Right lobe of liver (tissue), 6 donors: ENCODE measurements around the gene SGK2. TPM values are rescaled to one million over a fixed set of nuclear protein-coding genes. Genes with fewer than 3 reads are reported as not detected.
"Not testable (repeated sequence)": the region's sequence is repeated elsewhere in the genome, so short reads cannot be mapped to it uniquely, and the experiment has no call there.

Experiments
- ATAC-seq, 4 donors: fragments of 200-7000 bp; cut with Tn5 transposase; one replicate each; pipeline ENCODE4 v1.9.1; 2020; ENCODE audit warnings: mild to moderate bottlenecking in 4 of 4, moderate library complexity in 4 of 4
- DNase-seq, 3 donors: peaks; one replicate each; pipeline ENCODE4 v3.0.0-alpha.2; 2020
- H3K27ac ChIP-seq, 3 donors: fragments of 200-600 bp; one replicate each; pipeline ENCODE4 v1.8.0; 2022
- H3K27me3 ChIP-seq, 2 donors: fragments of 200-600 bp; one replicate each; pipeline ENCODE4 v1.8.0; 2022
- H3K36me3 ChIP-seq, 4 donors: fragments of 200-600 bp; sonication (generic) in 1 of 4; one replicate each; pipeline versions ENCODE4 v1.5.1 to v1.8.0; 2017 to 2022; ENCODE audit warnings: control low read depth in 1 of 4
- H3K4me1 ChIP-seq, 4 donors: fragments of 200-600 bp; sonication (generic) in 1 of 4; one replicate each; pipeline versions ENCODE4 v1.5.1 to v1.8.0; 2017 to 2022; ENCODE audit warnings: control low read depth in 1 of 4
- H3K4me3 ChIP-seq, 3 donors: fragments of 200-600 bp; one replicate each; pipeline ENCODE4 v1.8.0; 2022
- H3K9me3 ChIP-seq, 4 donors: fragments of 200-600 bp; sonication (generic) in 1 of 4; one replicate each; pipeline versions ENCODE4 v1.5.1 to v1.8.0; 2017 to 2022; ENCODE audit warnings: control low read depth in 1 of 4
- CTCF ChIP-seq, 4 donors: fragments of 200-600 bp in 3 of 4; fragments of 450-650 bp in 1 of 4; IDR thresholded peaks; one replicate each; pipeline versions ENCODE4 v1.5.1 to v1.8.0; 2016 to 2022; ENCODE audit warnings: antibody characterized with exemption in 4 of 4, mild to moderate bottlenecking in 2 of 4
- POLR2A ChIP-seq: fragments of 450-650 bp; IDR thresholded peaks from one replicate; pipeline ENCODE4 v1.6.1; 2017; ENCODE audit warnings: antibody characterized with exemption, mild to moderate bottlenecking
- WGBS: methylation state at CpG from one replicate; pipeline ENCODE4 v1.1.6; 2018; ENCODE audit warnings: low coverage, low lambda C conversion rate; ENCODE audit not compliant: insufficient coverage; ENCODE audit errors: missing lambda C conversion rate; 5-methylcytosine and 5-hydroxymethylcytosine counted together
- intact Hi-C, 2 donors: fragments of 100-400 bp; cut with DNase I; formaldehyde crosslinking; loops; one replicate each; pipeline versions ENCODE4 v1.11.2 to v1.14.1; 2022
- total RNA-seq, 6 experiments: library from RNA; depleted of rRNA in 2 of 6; stranded (reverse); fragments of >200 nt in 2 of 6; fragmentation: NEBNext Ultra II Directional in 3 of 6; extraction: Animal tissue kit (Norgen Biotek cat#: 25700) in 3 of 6; gene quantifications; one replicate each; pipeline versions ENCODE4 v1.1.0 to v1.2.4, GENCODE V29; 2016 to 2023
- donor health status: DM: no; HTN: yes; CAD: no.
- donor health status: DM: no; HTN: no; CAD: no.
- donor health status: DM: no; HTN: no; CAD: no.
- donor health status: DM: no; HTN: yes; CAD: no.
- donor health status: DM: no; HTN: yes; CAD: no.

SGK2 gene
- total RNA-seq, 6 experiments from 2014 or later: 47.3 to 80.2 (median 66.9) TPM

DNA sequence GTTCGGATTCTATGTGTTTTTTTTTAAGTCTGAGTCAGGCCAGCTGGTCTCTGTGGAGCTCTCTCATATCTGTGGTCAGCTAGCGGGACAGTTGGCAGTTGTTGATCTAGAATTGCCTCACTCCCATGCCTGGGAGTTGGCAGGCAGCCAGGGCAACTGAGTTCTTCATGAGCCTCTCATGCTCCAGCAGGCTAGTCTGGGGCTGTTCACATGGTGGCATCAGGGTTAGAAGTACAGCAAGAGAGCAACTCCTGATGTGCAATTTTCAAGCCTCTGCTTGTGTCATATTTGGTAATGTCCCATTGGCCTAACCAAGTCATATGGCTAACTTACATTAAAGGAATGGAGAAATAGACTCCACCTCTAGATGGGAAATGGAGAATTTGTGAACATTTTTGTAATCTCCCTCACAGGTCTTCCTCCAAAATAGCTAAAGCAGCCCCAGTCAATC, 25.2 kb downstream of the SGK2 start:
- Histone ChIP-seq H3K9me3 (no peaks in the 10 kb centered on the region), H3K4me1 (peaks cover 0 to 28% (median 4%) of the 10 kb centered on the region in 4 donors), H3K36me3 (peaks cover 0 to 68% (median 16%) of the 10 kb centered on the region in 4 donors), H3K4me3 (no peak overlapping the region), H3K27me3 (no peaks in the 10 kb centered on the region), H3K27ac (peak overlapping the region in 1 of 3 donors; percentile 31)
- 13% methylated on average over 2 of the region's 2 CpGs for WGBS
- no peak for TF ChIP-seq POLR2A
- no peak for TF ChIP-seq CTCF (IDR thresholded peaks at IDR 0.05)
- intact Hi-C loops: no loop called here
- ATAC-seq (peak; percentile 77 to 92 (median 84)), DNase-seq (peak; percentile 85 to 88 (median 86))

DNA sequence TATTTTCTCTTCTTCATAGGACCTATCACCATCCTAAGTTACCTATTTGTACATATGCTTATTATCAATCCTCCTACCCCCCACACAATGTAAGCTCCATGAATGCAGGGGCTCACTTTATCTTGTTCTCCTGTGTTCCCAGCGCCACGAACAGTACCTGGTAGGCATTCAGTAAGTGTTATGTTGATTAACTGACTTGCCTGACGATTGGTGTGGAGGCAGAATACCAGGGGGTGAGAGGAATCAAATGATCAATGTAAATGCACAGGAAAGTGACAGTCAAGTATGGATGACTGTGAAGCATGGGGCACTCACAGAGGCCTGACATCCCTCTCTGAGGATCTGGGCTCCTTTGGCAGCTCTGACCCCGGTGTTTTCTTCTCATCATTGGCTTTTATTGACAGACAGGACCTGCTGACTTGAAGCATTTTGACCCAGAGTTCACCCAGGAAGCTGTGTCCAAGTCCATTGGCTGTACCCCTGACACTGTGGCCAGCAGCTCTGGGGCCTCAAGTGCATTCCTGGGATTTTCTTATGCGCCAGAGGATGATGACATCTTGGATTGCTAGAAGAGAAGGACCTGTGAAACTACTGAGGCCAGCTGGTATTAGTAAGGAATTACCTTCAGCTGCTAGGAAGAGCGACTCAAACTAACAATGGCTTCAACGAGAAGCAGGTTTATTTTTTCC, 25.8 kb downstream of the SGK2 start:
- H3K27me3 ChIP-seq: no peaks in the 10 kb centered on the region
- no peak for DNase-seq
- WGBS: 60% methylated on average over 5 of the region's 7 CpGs

DNA sequence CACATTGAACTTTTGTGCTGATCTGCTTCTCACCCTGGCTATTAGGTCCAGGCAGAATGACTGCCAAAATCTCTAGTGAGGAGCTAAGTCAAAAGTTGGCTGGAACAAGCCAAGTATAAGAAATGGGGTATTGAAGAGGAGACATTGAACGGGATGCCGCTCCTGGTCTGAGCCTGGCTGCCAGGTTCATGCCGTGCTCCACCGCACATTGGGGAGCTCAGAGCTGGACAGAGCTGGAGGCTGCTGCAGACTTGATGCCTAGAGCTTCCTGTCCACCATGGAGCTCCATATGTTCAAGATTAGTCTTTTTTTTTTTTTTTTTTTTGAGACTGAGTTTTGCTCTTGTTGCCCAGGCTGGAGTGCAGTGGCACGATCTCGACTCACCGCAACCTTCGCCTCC, 27.8 kb downstream of the SGK2 start:
- 86% methylated on average over 7 of the region's 8 CpGs for WGBS
- H3K4me3 ChIP-seq: no peak overlapping the region
- intact Hi-C loops: no loop called here
- H3K9me3 ChIP-seq: no peaks in the 10 kb centered on the region
- H3K4me1 ChIP-seq: peaks cover 0 to 47% (median 4%) of the 10 kb centered on the region in 4 donors
- H3K27me3 ChIP-seq: no peaks in the 10 kb centered on the region
- no peak overlapping the region for H3K27ac ChIP-seq
- TF ChIP-seq POLR2A (no peak), CTCF (IDR thresholded peaks at IDR 0.05) (no peak)
- DNase-seq: no peak
- H3K36me3 ChIP-seq: peaks cover 0 to 51% (median 9%) of the 10 kb centered on the region in 4 donors
- ATAC-seq: no peak

More for the DNA sequence above, 25.8 kb downstream of the SGK2 start:
- no peaks in the 10 kb centered on the region for H3K9me3 ChIP-seq
- intact Hi-C loops: no loop called here
- H3K4me3 ChIP-seq: no peak overlapping the region
- H3K36me3 ChIP-seq: peaks cover 0 to 68% (median 15%) of the 10 kb centered on the region in 4 donors
- H3K27ac ChIP-seq: no peak overlapping the region
- peaks cover 0 to 34% (median 4%) of the 10 kb centered on the region in 4 donors for H3K4me1 ChIP-seq
- no peak for TF ChIP-seq POLR2A
- no peak for TF ChIP-seq CTCF (IDR thresholded peaks at IDR 0.05)
- peak in 2 of 4 donors; percentile 14 to 48 for ATAC-seq

DNA sequence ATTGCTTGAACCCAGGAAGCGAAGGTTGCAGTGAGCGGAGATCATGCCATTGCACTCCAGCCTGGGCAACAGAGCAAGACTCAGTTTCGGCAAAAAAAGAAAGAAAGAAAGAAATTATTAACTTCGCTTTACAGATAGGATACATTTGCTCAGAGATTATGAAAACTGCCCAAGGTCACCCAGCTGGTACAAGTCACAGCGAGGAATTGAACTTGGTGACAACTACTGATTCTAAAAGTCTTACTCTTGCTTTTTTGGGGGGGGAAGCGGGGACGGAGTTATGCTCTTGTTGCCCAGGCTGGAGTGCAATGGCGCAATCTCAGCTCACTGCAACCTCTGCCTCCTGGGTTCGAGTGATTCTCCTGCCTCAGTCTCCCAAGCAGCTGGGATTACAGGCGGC, 29.7 kb downstream of the SGK2 start:
- Histone ChIP-seq H3K36me3 (peaks cover 0 to 33% (median 9%) of the 10 kb centered on the region in 4 donors), H3K4me1 (peaks cover 0 to 50% (median 2%) of the 10 kb centered on the region in 4 donors)
- H3K27me3 ChIP-seq, H3K27ac ChIP-seq, H3K4me3 ChIP-seq, DNase-seq, ATAC-seq, intact Hi-C loops, H3K9me3 ChIP-seq: not testable (repeated sequence)
- 69% methylated on average over 7 of the region's 10 CpGs for WGBS

DNA sequence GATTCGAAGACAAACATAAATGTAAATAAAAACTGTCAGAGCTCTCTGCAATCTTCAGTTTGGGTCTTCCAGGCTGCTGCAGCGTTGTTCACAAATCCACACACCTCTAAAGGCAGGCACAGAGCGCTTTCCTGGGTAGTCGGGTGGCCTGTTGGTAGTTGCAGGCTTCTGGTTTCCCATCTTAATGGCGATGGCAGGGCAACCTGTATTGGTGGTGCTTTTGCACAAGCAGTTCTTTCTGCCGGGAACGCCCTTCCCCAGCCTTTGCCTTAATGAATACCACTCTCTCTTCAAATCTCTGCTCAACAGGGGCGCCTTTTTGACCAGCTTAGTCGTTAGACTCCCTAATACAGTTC, 31.2 kb downstream of the SGK2 start:
- peaks cover 0 to 38% (median 0%) of the 10 kb centered on the region in 4 donors for H3K4me1 ChIP-seq
- peak in 1 of 3 donors; percentile 50 for DNase-seq
- H3K36me3 ChIP-seq: peaks cover 0 to 23% (median 4%) of the 10 kb centered on the region in 4 donors
- H3K27me3 ChIP-seq: no peaks in the 10 kb centered on the region
- intact Hi-C loops: no loop called here
- H3K9me3 ChIP-seq: no peaks in the 10 kb centered on the region
- H3K4me3 ChIP-seq: peak overlapping the region; percentile 64 to 82 (median 68)
- peak overlapping the region; percentile 75 to 80 (median 79) for H3K27ac ChIP-seq
- TF ChIP-seq CTCF (IDR thresholded peaks at IDR 0.05) (no peak), POLR2A (no peak)
- ATAC-seq: peak; percentile 9 to 28 (median 11)
- 23% methylated on average over 6 of the region's 9 CpGs for WGBS
